IgD-negative memory B cell (primary cell): Measurements from ENCODE around the gene ECI2. TPM values are rescaled to one million over a fixed set of nuclear protein-coding genes. Genes with fewer than 3 reads are reported as not detected.

ENCODE experiments used
- H3K27ac Mint-ChIP-seq, 3 donors: one replicate each; pipeline ENCODE4 v1.8.0; 2020 to 2022; ENCODE audit warnings: mild to moderate bottlenecking in 3 of 3, mixed read lengths in 3 of 3, moderate library complexity in 1 of 3
- H3K27me3 Mint-ChIP-seq: one replicate; pipeline ENCODE4 v1.8.0; 2021; ENCODE audit warnings: mixed read lengths
- H3K36me3 Mint-ChIP-seq: one replicate; pipeline ENCODE4 v1.8.0; 2020; ENCODE audit warnings: mild to moderate bottlenecking, mixed read lengths
- H3K4me1 Mint-ChIP-seq, 3 donors: one replicate each; pipeline ENCODE4 v1.8.0; 2020 to 2022; ENCODE audit warnings: mixed read lengths in 3 of 3, mild to moderate bottlenecking in 1 of 3
- H3K4me3 Mint-ChIP-seq, 4 donors: one replicate each; pipeline ENCODE4 v1.8.0; 2020 to 2022; ENCODE audit warnings: mild to moderate bottlenecking in 4 of 4, mixed read lengths in 4 of 4, moderate library complexity in 3 of 4
- H3K9me3 Mint-ChIP-seq, 3 donors: one replicate each; pipeline ENCODE4 v1.8.0; 2020 to 2021; ENCODE audit warnings: mixed read lengths in 3 of 3, mild to moderate bottlenecking in 1 of 3
- polyA plus RNA-seq: library from polyadenylated mRNA; unstranded; fragments of 300-500 nt; fragmentation: Illumina TruSeq; gene quantifications from one replicate; pipeline ENCODE4 v1.2.3, GENCODE V29; 2021

ECI2 gene, protein sequence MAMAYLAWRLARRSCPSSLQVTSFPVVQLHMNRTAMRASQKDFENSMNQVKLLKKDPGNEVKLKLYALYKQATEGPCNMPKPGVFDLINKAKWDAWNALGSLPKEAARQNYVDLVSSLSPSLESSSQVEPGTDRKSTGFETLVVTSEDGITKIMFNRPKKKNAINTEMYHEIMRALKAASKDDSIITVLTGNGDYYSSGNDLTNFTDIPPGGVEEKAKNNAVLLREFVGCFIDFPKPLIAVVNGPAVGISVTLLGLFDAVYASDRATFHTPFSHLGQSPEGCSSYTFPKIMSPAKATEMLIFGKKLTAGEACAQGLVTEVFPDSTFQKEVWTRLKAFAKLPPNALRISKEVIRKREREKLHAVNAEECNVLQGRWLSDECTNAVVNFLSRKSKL
- polyA plus RNA-seq = 37.0 TPM

- Mint-ChIP-seq H3K27me3 (no peaks in the 10 kb centered on the region), H3K4me1 (peaks cover 23 to 30% (median 26%) of the 10 kb centered on the region in 3 donors), H3K9me3 (no peaks in the 10 kb centered on the region), H3K27ac (peak within 1 kb of the TSS; percentile 35 to 82 (median 74)), H3K4me3 (peak within 1 kb of the TSS; percentile 84 to 97 (median 92)), H3K36me3 (peaks cover 10% of the 10 kb centered on the region)
Measured at GRCh38 chr6:4134841-4135664, at the start of gene ECI2. ECI2 (minus strand) TSS chr6:4135575; CDS start chr6:4135560, 15 bp downstream.

DNA sequence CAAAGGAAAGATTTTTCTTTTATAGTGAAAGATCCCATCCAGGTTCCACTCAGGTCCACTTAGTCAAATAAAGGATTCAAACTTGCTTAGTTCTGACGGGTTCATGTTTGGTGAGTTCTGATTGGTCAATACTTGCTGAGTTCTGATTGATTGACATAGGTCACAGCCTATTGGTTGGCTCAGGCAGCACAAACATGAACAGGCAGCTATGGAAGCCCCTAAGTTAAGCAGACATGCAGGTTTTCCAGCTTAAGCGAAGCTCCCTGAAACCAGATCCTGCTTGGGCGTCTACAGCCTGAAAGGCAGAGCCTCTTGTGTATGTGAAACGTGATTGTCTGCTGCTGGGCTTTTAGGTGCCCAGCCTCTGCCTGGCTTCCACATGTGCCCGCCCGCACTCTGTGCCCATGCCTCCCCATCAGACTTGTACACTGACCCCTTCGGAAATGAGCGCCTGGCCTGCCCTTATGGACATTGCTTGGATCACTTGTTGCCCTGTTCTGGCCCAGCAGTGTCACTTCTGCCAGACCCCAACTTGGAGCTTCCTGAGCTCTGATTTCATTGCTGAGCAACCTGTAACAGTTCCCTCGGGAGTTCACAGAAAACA, 45.4 kb upstream of the ECI2 start:
- H3K27me3 Mint-ChIP-seq = peaks cover 18% of the 10 kb centered on the region
- H3K36me3 Mint-ChIP-seq = no peaks in the 10 kb centered on the region
- no peaks in the 10 kb centered on the region for H3K4me1 Mint-ChIP-seq
- no peak overlapping the region for H3K4me3 Mint-ChIP-seq
- no peak overlapping the region for H3K27ac Mint-ChIP-seq
- peaks cover 0 to 2% (median 0%) of the 10 kb centered on the region in 3 donors for H3K9me3 Mint-ChIP-seq

- Mint-ChIP-seq H3K27me3 (peaks cover 16% of the 10 kb centered on the region), H3K27ac (no peak overlapping the region), H3K4me1 (peaks cover 0 to under 1% (median 0%) of the 10 kb centered on the region in 3 donors), H3K36me3 (no peaks in the 10 kb centered on the region), H3K9me3 (peaks cover 0 to under 1% (median 0%) of the 10 kb centered on the region in 3 donors), H3K4me3 (no peak overlapping the region)
Measured at GRCh38 chr6:4179960-4180651, 44.7 kb upstream of the ECI2 start.

DNA sequence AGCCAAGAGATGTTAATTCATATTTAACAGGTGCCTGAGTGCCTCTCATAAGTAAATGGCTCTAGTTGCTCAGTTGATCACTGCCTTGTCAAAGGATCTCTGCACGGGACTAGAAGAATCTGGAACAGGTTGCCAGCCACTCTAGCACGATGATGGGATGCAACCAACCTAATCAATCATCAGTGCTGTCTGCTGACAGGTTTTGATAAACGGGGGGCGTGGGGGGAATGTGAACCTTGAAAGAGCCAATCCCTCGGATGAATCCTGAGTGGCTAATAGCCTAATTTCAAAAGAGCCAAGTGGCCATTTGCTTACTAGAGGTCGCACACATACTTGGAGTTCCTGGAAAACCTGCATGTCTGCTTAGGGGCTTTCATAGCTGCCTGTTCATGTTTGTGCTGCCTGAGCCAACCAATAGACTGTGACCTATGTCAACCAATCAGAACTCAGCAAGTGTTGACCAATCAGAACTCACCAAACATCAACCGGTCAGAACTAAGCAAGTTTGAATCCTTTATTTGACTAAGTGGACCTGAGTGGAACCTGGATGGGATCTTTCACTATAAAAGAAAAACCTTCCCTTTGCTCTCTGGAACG, 43.5 kb upstream of the ECI2 start:
- no peak overlapping the region for H3K27ac Mint-ChIP-seq
- H3K9me3 Mint-ChIP-seq = no peaks in the 10 kb centered on the region
- no peak overlapping the region for H3K4me3 Mint-ChIP-seq
- H3K4me1 Mint-ChIP-seq = peaks cover 0 to 2% (median 0%) of the 10 kb centered on the region in 3 donors
- no peaks in the 10 kb centered on the region for H3K36me3 Mint-ChIP-seq
- H3K27me3 Mint-ChIP-seq = peaks cover 12% of the 10 kb centered on the region

GRCh38 chr6:4176907-4177306, 41.5 kb upstream of the ECI2 start:
- Mint-ChIP-seq H3K36me3 (no peaks in the 10 kb centered on the region), H3K27ac (no peak overlapping the region), H3K4me1 (peaks cover 3 to 5% (median 4%) of the 10 kb centered on the region in 3 donors), H3K27me3 (peaks cover 12% of the 10 kb centered on the region), H3K4me3 (no peak overlapping the region), H3K9me3 (no peaks in the 10 kb centered on the region)

DNA sequence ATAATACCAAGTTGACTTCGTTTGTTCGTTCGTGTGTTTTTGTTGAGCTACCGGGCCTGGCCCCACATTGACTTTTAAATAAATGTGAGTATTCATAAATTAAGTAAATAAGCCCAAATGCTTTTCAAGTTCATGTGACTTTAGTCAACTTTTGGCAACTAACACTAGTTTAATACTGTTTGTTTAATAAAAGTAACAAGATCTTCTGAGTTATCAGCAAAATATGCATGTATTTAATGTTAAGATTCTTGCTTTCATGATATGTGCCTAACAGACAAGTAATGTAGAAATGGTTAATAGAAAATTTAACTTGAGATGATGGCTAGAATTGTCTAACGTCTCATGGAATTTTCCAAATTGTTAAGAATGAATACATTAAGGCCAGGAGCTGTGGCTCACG, 38.7 kb upstream of the ECI2 start:
- Mint-ChIP-seq H3K4me3 (no peak overlapping the region), H3K36me3 (no peaks in the 10 kb centered on the region), H3K27ac (no peak overlapping the region), H3K9me3 (no peaks in the 10 kb centered on the region), H3K4me1 (peaks cover 3 to 5% (median 4%) of the 10 kb centered on the region in 3 donors), H3K27me3 (no peaks in the 10 kb centered on the region)

- no peak overlapping the region for H3K27ac Mint-ChIP-seq
Measured at GRCh38 chr6:4172368-4172767, 37.0 kb upstream of the ECI2 start.

DNA sequence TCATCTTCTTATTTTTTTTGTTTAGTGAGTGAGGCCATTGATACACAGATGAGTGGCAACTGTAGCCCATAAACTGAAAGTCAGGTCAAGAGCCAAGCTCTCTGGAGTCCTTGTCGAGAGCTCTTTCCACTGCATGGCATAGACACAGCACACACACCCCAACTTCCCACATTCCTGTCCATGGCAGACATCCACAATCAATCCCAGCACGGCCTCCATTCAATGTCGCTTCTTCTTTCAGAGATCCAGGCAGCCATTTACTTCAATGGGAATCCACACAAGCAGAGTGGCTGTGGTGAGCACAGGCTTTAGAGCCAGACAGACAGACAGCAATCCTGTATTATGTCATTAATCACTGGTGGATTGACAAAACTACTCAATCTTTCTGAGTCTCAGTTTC, 34.9 kb upstream of the ECI2 start:
- H3K27ac Mint-ChIP-seq = no peak overlapping the region
- H3K4me3 Mint-ChIP-seq = no peak overlapping the region
- H3K4me1 Mint-ChIP-seq = peaks cover 3 to 5% (median 4%) of the 10 kb centered on the region in 3 donors
- no peaks in the 10 kb centered on the region for H3K27me3 Mint-ChIP-seq
- H3K36me3 Mint-ChIP-seq = no peaks in the 10 kb centered on the region
- peaks cover 0 to 9% (median 2%) of the 10 kb centered on the region in 3 donors for H3K9me3 Mint-ChIP-seq

More at GRCh38 chr6:4172368-4172767, 37.0 kb upstream of the ECI2 start:
- H3K4me3 Mint-ChIP-seq = no peak overlapping the region
- H3K4me1 Mint-ChIP-seq = peaks cover 3 to 5% (median 4%) of the 10 kb centered on the region in 3 donors
- peaks cover 0 to 9% (median 2%) of the 10 kb centered on the region in 3 donors for H3K9me3 Mint-ChIP-seq
- no peaks in the 10 kb centered on the region for H3K27me3 Mint-ChIP-seq
- no peaks in the 10 kb centered on the region for H3K36me3 Mint-ChIP-seq

DNA sequence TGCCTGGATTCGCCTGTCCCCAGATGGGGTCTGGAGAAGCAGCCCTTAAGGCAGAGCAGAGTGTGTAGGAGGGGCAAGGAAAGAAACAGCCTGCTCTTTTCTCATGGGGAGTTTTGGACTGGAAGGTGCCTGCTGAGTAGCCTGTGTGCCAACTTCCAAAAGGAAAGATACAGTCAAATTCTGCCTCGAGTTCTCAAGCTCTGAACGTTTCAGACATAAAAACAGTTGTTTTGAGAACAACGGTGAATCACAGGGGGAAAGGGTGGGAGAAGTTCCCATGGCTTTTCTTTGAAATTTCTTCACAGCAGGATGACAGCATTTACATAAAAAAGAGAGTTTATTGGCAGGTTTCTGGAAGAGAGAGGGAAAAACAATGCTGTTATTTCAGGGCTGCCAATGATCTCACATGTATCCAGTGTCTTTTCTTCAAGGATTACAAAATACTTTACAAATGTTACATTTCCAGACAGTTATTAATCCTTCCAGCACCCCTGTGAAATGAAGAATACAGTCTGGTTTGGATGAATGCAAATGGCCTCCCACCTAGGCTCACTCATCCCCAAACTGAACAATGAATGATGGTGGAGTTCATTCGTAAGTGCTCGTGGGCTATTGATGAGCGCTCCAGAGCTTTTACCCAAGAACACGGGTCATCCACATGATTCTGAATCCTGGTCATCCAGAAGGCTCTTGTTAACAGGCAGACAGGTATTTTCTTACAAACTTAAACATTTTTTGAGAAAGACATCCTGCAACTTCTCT, 33.8 kb upstream of the ECI2 start:
- Mint-ChIP-seq H3K36me3 (no peaks in the 10 kb centered on the region), H3K27ac (no peak overlapping the region), H3K9me3 (peaks cover 0 to 9% (median 2%) of the 10 kb centered on the region in 3 donors), H3K4me3 (no peak overlapping the region), H3K27me3 (peaks cover under 1% of the 10 kb centered on the region), H3K4me1 (peaks cover 3 to 5% (median 3%) of the 10 kb centered on the region in 3 donors)

- Mint-ChIP-seq H3K27ac (no peak overlapping the region), H3K36me3 (no peaks in the 10 kb centered on the region), H3K4me1 (peaks cover 3 to 5% (median 3%) of the 10 kb centered on the region in 3 donors), H3K4me3 (no peak overlapping the region), H3K27me3 (peaks cover 4% of the 10 kb centered on the region), H3K9me3 (peaks cover 0 to 9% (median 2%) of the 10 kb centered on the region in 3 donors)
Measured at GRCh38 chr6:4167833-4168232, 32.5 kb upstream of the ECI2 start.

DNA sequence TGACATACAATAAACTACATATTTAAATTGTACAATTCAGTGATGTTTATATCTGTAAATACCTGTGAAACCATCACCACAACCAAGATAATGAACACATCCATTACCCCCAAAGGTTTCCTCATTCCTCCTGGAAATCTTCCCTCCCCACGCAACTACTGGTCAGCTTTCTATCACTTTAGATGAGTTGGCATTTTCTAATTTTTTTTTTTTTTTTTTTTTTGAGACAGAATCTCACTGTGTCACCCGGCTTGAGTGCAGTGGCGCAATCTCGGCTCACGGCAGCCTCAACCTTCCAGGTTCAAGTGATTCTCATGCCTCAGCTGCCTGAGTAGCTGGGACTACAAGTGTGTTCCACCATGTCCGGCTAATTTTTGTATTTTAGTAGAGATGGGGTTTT, 31.7 kb upstream of the ECI2 start:
- no peak overlapping the region for H3K4me3 Mint-ChIP-seq
- H3K9me3 Mint-ChIP-seq = peaks cover 0 to 9% (median 2%) of the 10 kb centered on the region in 3 donors
- H3K27ac Mint-ChIP-seq = no peak overlapping the region
- H3K4me1 Mint-ChIP-seq = peaks cover 0 to 1% (median under 1%) of the 10 kb centered on the region in 3 donors
- H3K36me3 Mint-ChIP-seq = no peaks in the 10 kb centered on the region
- peaks cover 4% of the 10 kb centered on the region for H3K27me3 Mint-ChIP-seq

GRCh38 chr6:4164456-4164855, 29.1 kb upstream of the ECI2 start:
- peak overlapping the region in 1 of 3 donors; percentile 74 for H3K27ac Mint-ChIP-seq

GRCh38 chr6:4164117-4164442, 28.7 kb upstream of the ECI2 start:
- H3K4me3 Mint-ChIP-seq = no peak overlapping the region
- H3K4me1 Mint-ChIP-seq = no peaks in the 10 kb centered on the region
- peaks cover 6% of the 10 kb centered on the region for H3K27me3 Mint-ChIP-seq
- H3K36me3 Mint-ChIP-seq = no peaks in the 10 kb centered on the region
- H3K27ac Mint-ChIP-seq = no peak overlapping the region
- peaks cover 0 to 9% (median 2%) of the 10 kb centered on the region in 3 donors for H3K9me3 Mint-ChIP-seq

More at GRCh38 chr6:4164456-4164855, 29.1 kb upstream of the ECI2 start:
- no peak overlapping the region for H3K4me3 Mint-ChIP-seq
- H3K36me3 Mint-ChIP-seq = no peaks in the 10 kb centered on the region
- no peaks in the 10 kb centered on the region for H3K4me1 Mint-ChIP-seq
- peaks cover 0 to 9% (median 2%) of the 10 kb centered on the region in 3 donors for H3K9me3 Mint-ChIP-seq
- peaks cover 6% of the 10 kb centered on the region for H3K27me3 Mint-ChIP-seq
